ENCODE measurements around the gene MTARC2.
A peak's percentile ranks its signal among the peaks of the same experiment; 100 is the strongest.
"Not testable (repeated sequence)": the region's sequence is repeated elsewhere in the genome, so short reads cannot be mapped to it uniquely, and the experiment has no call there.

The MTARC2 gene

DNA sequence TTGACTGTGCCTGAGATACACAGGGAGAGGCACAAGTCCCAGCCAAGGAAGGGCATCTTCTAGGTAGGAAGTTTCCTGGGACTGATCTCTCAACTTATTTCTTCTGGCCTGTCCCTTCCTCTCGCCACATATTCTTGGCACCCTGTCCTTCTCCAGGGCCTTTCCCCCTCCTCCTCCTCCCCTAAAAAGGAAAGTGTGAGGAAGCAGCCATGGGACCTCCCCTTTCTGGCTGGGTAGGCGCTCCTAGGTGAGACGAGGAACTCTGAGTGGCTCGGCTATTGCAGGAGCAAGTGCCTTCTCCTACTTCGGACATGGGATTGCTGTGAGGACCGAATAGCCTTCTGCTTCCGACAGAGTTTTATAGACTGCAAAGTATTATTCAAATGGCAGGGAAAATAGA, 15.5 kb upstream of the MTARC2 start:
- in situ Hi-C loops (cut with HindIII; ENCODE audit: low pct_ligation_motif_present, low sequenced_read_pairs) = no loop called here
- Histone ChIP-seq H3K36me3 (replicated peaks) (no peaks in the 10 kb centered on the region), H3K27me3 (replicated peaks) (no peaks in the 10 kb centered on the region), H3K4me3 (ENCODE audit: low read depth, low read length) (no peak overlapping the region), H3K27ac (no peak overlapping the region)
- no peak for DNase-seq
- TF ChIP-seq, protein P1, sequence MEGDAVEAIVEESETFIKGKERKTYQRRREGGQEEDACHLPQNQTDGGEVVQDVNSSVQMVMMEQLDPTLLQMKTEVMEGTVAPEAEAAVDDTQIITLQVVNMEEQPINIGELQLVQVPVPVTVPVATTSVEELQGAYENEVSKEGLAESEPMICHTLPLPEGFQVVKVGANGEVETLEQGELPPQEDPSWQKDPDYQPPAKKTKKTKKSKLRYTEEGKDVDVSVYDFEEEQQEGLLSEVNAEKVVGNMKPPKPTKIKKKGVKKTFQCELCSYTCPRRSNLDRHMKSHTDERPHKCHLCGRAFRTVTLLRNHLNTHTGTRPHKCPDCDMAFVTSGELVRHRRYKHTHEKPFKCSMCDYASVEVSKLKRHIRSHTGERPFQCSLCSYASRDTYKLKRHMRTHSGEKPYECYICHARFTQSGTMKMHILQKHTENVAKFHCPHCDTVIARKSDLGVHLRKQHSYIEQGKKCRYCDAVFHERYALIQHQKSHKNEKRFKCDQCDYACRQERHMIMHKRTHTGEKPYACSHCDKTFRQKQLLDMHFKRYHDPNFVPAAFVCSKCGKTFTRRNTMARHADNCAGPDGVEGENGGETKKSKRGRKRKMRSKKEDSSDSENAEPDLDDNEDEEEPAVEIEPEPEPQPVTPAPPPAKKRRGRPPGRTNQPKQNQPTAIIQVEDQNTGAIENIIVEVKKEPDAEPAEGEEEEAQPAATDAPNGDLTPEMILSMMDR (IDR thresholded peaks at IDR 0.05; ENCODE audit: low read depth, low read length, missing control alignments) = no peak

- H3K27ac ChIP-seq = peak overlapping the region; percentile 29
- H3K36me3 ChIP-seq (replicated peaks) = no peaks in the 10 kb centered on the region
- TF ChIP-seq, protein P1 (IDR thresholded peaks at IDR 0.05; ENCODE audit: low read depth, low read length, missing control alignments) = peak; percentile 91
- no peaks in the 10 kb centered on the region for H3K27me3 ChIP-seq (replicated peaks)
- in situ Hi-C loops (cut with HindIII; ENCODE audit: low pct_ligation_motif_present, low sequenced_read_pairs) = no loop called here
- peak overlapping the region; percentile 30 for H3K4me3 ChIP-seq (ENCODE audit: low read depth, low read length)
- DNase-seq = peak; percentile 76
These were observed 15.0 kb upstream of the MTARC2 start for GRCh38 chr1:220733086-220733601.

GRCh38 chr1:220734571-220735326, 13.4 kb upstream of the MTARC2 start:
- in situ Hi-C loops (cut with HindIII; ENCODE audit: low pct_ligation_motif_present, low sequenced_read_pairs) = no loop called here
- peak overlapping the region; percentile 44 for H3K27ac ChIP-seq
- H3K4me3 ChIP-seq (ENCODE audit: low read depth, low read length) = no peak overlapping the region
- peak; percentile 60 for DNase-seq
- H3K36me3 ChIP-seq (replicated peaks) = no peaks in the 10 kb centered on the region
- H3K27me3 ChIP-seq (replicated peaks) = no peaks in the 10 kb centered on the region
- TF ChIP-seq, protein P1 (IDR thresholded peaks at IDR 0.05; ENCODE audit: low read depth, low read length, missing control alignments) = no peak

GRCh38 chr1:220736283-220736682, 11.8 kb upstream of the MTARC2 start:
- H3K4me3 ChIP-seq (ENCODE audit: low read depth, low read length); H3K36me3 ChIP-seq (replicated peaks); H3K27me3 ChIP-seq (replicated peaks); DNase-seq; H3K27ac ChIP-seq; in situ Hi-C loops (cut with HindIII; ENCODE audit: low pct_ligation_motif_present, low sequenced_read_pairs): not testable (repeated sequence)

DNA sequence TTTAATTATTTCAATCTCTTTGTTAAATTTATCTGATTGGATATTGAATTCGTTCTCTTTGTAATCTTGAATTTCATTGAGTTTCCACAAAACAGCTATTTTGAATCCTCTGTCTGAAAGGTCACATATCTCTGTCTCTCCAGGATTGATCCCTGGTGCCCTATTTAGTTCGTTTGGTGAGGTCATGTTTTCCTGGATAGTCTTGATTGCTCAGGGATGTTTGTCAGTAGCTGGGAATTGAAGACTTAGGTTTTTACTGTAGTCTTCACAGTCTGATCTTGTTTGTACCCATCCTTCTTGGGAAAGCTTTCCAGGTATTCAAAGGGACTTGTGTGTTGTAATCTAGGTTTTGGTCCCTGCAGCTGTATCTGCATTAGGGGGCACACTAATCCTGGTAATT, 6.8 kb upstream of the MTARC2 start:
- in situ Hi-C loops (cut with HindIII; ENCODE audit: low pct_ligation_motif_present, low sequenced_read_pairs) = no loop called here

GRCh38 chr1:220741825-220742224, 6.3 kb upstream of the MTARC2 start:
- DNase-seq = no peak
- Histone ChIP-seq H3K27me3 (replicated peaks) (no peaks in the 10 kb centered on the region), H3K36me3 (replicated peaks) (no peaks in the 10 kb centered on the region), H3K27ac (no peak overlapping the region), H3K4me3 (ENCODE audit: low read depth, low read length) (no peak overlapping the region)
- TF ChIP-seq, protein P1 (IDR thresholded peaks at IDR 0.05; ENCODE audit: low read depth, low read length, missing control alignments) = no peak
- in situ Hi-C loops (cut with HindIII; ENCODE audit: low pct_ligation_motif_present, low sequenced_read_pairs) = no loop called here

More for the DNA sequence above, 6.8 kb upstream of the MTARC2 start:
- Histone ChIP-seq H3K27me3 (replicated peaks) (no peaks in the 10 kb centered on the region), H3K4me3 (ENCODE audit: low read depth, low read length) (no peak overlapping the region), H3K36me3 (replicated peaks) (no peaks in the 10 kb centered on the region), H3K27ac (no peak overlapping the region)
- DNase-seq = no peak
- TF ChIP-seq, protein P1 (IDR thresholded peaks at IDR 0.05; ENCODE audit: low read depth, low read length, missing control alignments) = no peak

Measured in brain microvascular endothelial cell (primary cell).